ENCODE results near the gene UFL1.
"Not testable (repeated sequence)": the region's sequence is repeated elsewhere in the genome, so short reads cannot be mapped to it uniquely, and the experiment has no call there.

Gene UFL1

GRCh38 chr6:96545882-96546281 is 24.3 kb downstream of the UFL1 start:
- TF ChIP-seq CTCF (IDR thresholded peaks at IDR 0.05; ENCODE audit: extremely low read depth, missing control alignments), result no peak
- DNase-seq (ENCODE audit: low spot score), result no peak

GRCh38 chr6:96547654-96548053 is 26.0 kb downstream of the UFL1 start:
- no peak for TF ChIP-seq CTCF (IDR thresholded peaks at IDR 0.05; ENCODE audit: extremely low read depth, missing control alignments)

GRCh38 chr6:96554558-96554957 is 33.0 kb downstream of the UFL1 start:
- TF ChIP-seq CTCF (IDR thresholded peaks at IDR 0.05; ENCODE audit: extremely low read depth, missing control alignments), result no peak
- DNase-seq (ENCODE audit: low spot score), result no peak

More at GRCh38 chr6:96547654-96548053, 26.0 kb downstream of the UFL1 start:
- no peak for DNase-seq (ENCODE audit: low spot score)

GRCh38 chr6:96559740-96560139 is 38.1 kb downstream of the UFL1 start:
- not testable (repeated sequence) for DNase-seq (ENCODE audit: low spot score)

GRCh38 chr6:96562886-96563285 is 41.3 kb downstream of the UFL1 start, which contains the start of gene FHL5:
Gene FHL5 (plus strand): TSS chr6:96563128. CDS start chr6:96603614, 40,486 bp downstream.
- no peak for TF ChIP-seq CTCF (IDR thresholded peaks at IDR 0.05; ENCODE audit: extremely low read depth, missing control alignments)
- DNase-seq (ENCODE audit: low spot score), result no peak

GRCh38 chr6:96563853-96564252 is 42.2 kb downstream of the UFL1 start:
- no peak for DNase-seq (ENCODE audit: low spot score)
- TF ChIP-seq CTCF (IDR thresholded peaks at IDR 0.05; ENCODE audit: extremely low read depth, missing control alignments), result no peak

- TF ChIP-seq CTCF (IDR thresholded peaks at IDR 0.05; ENCODE audit: extremely low read depth, missing control alignments), result no peak
- no peak for DNase-seq (ENCODE audit: low spot score)
Measured at GRCh38 chr6:96570053-96570452, 48.4 kb downstream of the UFL1 start.

- no peak for DNase-seq (ENCODE audit: low spot score)
- no peak for TF ChIP-seq CTCF (IDR thresholded peaks at IDR 0.05; ENCODE audit: extremely low read depth, missing control alignments)
Measured at GRCh38 chr6:96571551-96571950, 49.9 kb downstream of the UFL1 start.

All from GM20000 (cell line).